SK-N-SH treated with all-trans-retinoic acid at 6 μM for 48 hours (cell line): ENCODE results near the gene ZNF503.
A peak's percentile ranks its signal among the peaks of the same experiment; 100 is the strongest.

Experiments used
- ATAC-seq: fragments of 200-7000 bp; cut with Tn5 transposase; 3 replicates; pipeline ENCODE4 v1.9.1; 2020; ENCODE audit warnings: mild to moderate bottlenecking, moderate library complexity
- ARNTL ChIP-seq: fragments of 450-650 bp; formaldehyde crosslinking; IDR thresholded peaks from 2 replicates; pipeline ENCODE4 v1.5.0; 2020; ENCODE audit warnings: low read depth, mild to moderate bottlenecking, moderate library complexity, borderline replicate concordance
- BACH2 ChIP-seq: fragments of 250-450 bp; sonication (Bioruptor Pico); IDR thresholded peaks from 2 replicates; pipeline ENCODE4 v1.9.0; 2021; ENCODE audit warnings: mild to moderate bottlenecking, borderline replicate concordance
- CSDC2 ChIP-seq: fragments of 250-450 bp; sonication (Bioruptor Pico); IDR thresholded peaks from 2 replicates; pipeline ENCODE4 v1.5.0; 2020; ENCODE audit warnings: mild to moderate bottlenecking, moderate library complexity
- ESRRG ChIP-seq: fragments of 250-450 bp; sonication (Bioruptor Pico); IDR thresholded peaks from 2 replicates; pipeline ENCODE4 v1.6.1; 2021; ENCODE audit warnings: mild to moderate bottlenecking
- GLIS3 ChIP-seq: fragments of 250-450 bp; sonication (Bioruptor Pico); IDR thresholded peaks from 2 replicates; pipeline ENCODE4 v1.5.0; 2020; ENCODE audit warnings: mild to moderate bottlenecking, moderate library complexity
- ISL1 ChIP-seq: fragments of 250-450 bp; sonication (Bioruptor Pico); IDR thresholded peaks from 2 replicates; pipeline ENCODE4 v2.1.2; 2022; ENCODE audit warnings: mild to moderate bottlenecking, moderate library complexity
- OSR1 ChIP-seq: fragments of 250-450 bp; sonication (Bioruptor Pico); IDR thresholded peaks from 2 replicates; pipeline ENCODE4 v1.8.0; 2022; ENCODE audit warnings: moderate library complexity, mild to moderate bottlenecking, inconsistent platforms
- PPARA ChIP-seq: fragments of 250-450 bp; sonication (Bioruptor Pico); IDR thresholded peaks from 2 replicates; pipeline ENCODE4 v1.5.0; 2020; ENCODE audit warnings: mild to moderate bottlenecking, borderline replicate concordance
- TCF4 ChIP-seq: fragments of 250-450 bp; sonication (Bioruptor Pico); IDR thresholded peaks from 2 replicates; pipeline ENCODE4 v1.8.0; 2021; ENCODE audit warnings: mild to moderate bottlenecking, moderate library complexity, borderline replicate concordance
- ZC3H10 ChIP-seq: fragments of 250-450 bp; sonication (Bioruptor Pico); IDR thresholded peaks from 2 replicates; pipeline ENCODE4 v1.5.1; 2021; ENCODE audit warnings: mild to moderate bottlenecking, moderate library complexity
- ZFP3 ChIP-seq: fragments of 250-450 bp; sonication (Bioruptor Pico); IDR thresholded peaks from 2 replicates; pipeline ENCODE4 v1.5.0; 2020; ENCODE audit warnings: mild to moderate bottlenecking, moderate library complexity
- ZFP30 ChIP-seq: fragments of 450-650 bp; formaldehyde crosslinking; IDR thresholded peaks from 2 replicates; pipeline ENCODE4 v1.5.0; 2022; ENCODE audit warnings: mild to moderate bottlenecking, moderate library complexity
- ZNF565 ChIP-seq: fragments of 450-650 bp; formaldehyde crosslinking; conservative IDR thresholded peaks from 2 replicates; pipeline ENCODE4 v1.5.0; 2020; ENCODE audit warnings: low read depth, mild to moderate bottlenecking, moderate library complexity
- ZNF70 ChIP-seq: fragments of 450-650 bp; formaldehyde crosslinking; IDR thresholded peaks from 2 replicates; pipeline ENCODE4 v1.5.0; 2020; ENCODE audit warnings: mild to moderate bottlenecking, moderate library complexity
- ZNF8 ChIP-seq: fragments of 450-650 bp; formaldehyde crosslinking; IDR thresholded peaks from 2 replicates; pipeline ENCODE4 v1.5.0; 2020; ENCODE audit warnings: mild to moderate bottlenecking, moderate library complexity
- TF ChIP-seq, protein P1 (sequence below): fragments of 250-450 bp; sonication (Bioruptor Pico); IDR thresholded peaks from 2 replicates; pipeline ENCODE4 v1.5.1; 2020; ENCODE audit warnings: low read depth, mild to moderate bottlenecking, moderate library complexity
- TF ChIP-seq, protein P2 (sequence below): fragments of 250-450 bp; sonication (Bioruptor Pico); IDR thresholded peaks from 2 replicates; pipeline ENCODE4 v1.5.0; 2020; ENCODE audit warnings: mild to moderate bottlenecking, moderate library complexity
- TF ChIP-seq, protein P3 (sequence below): fragments of 250-450 bp; sonication (Bioruptor Pico); IDR thresholded peaks from 2 replicates; pipeline ENCODE4 v1.8.0; 2020; ENCODE audit warnings: mild to moderate bottlenecking, moderate library complexity, borderline replicate concordance
- TF ChIP-seq, protein P4 (sequence below): fragments of 250-450 bp; sonication (Bioruptor Pico); IDR thresholded peaks from 2 replicates; pipeline ENCODE4 v1.5.1; 2021; ENCODE audit warnings: mild to moderate bottlenecking, moderate library complexity

ZNF503 gene

DNA sequence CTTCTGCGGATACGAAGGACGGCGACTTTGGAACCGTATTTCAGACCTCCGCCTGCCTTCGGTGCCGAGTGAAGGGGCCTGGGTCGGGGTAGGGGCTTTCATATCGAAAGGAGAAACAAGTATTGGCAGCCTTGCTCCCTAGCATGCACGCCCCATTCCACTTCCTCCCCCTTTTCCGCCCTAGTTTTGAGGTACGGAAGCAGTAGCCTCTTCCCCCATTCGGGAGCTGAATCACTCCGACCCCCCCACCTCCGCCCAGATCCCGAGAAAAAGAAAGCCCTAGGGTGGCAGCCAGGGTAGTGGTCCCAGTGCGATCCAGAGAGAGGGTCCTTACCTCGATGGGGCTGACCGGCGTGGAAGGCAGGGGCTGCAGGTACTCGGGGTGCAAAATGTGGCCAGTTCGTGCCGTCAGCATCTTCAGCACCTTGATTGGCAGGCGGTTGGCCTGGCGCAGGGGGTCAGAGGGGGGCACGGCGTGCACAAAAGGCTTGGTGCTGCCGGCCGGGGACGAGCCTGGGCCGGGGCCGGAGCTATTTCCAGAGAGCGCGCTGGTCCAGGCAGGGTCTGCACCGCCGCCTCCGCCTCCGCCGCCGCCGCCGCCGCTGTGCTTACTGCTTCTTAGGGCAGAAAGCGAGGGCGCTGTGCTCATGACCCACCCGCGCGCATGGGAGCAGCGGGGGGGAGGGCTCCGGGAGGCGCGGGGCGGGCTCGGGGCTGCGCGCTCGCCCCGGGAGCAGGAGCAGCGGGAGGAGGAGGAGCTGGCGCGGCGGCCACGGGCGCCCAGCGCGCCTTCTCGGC lies 594 bp downstream of the ZNF503 start:
- TF ChIP-seq ZNF70 (CRISPR knock-in tag) (no peak), ZFP3 (no peak), ARNTL (CRISPR knock-in tag) (no peak), ZC3H10 (CRISPR knock-in tag) (no peak), ESRRG (no peak), BACH2 (CRISPR knock-in tag) (no peak), ZNF565 (no peak), TCF4 (CRISPR knock-in tag) (no peak), ISL1 (no peak), ZNF8 (CRISPR knock-in tag) (no peak)
- TF ChIP-seq, protein P1, sequence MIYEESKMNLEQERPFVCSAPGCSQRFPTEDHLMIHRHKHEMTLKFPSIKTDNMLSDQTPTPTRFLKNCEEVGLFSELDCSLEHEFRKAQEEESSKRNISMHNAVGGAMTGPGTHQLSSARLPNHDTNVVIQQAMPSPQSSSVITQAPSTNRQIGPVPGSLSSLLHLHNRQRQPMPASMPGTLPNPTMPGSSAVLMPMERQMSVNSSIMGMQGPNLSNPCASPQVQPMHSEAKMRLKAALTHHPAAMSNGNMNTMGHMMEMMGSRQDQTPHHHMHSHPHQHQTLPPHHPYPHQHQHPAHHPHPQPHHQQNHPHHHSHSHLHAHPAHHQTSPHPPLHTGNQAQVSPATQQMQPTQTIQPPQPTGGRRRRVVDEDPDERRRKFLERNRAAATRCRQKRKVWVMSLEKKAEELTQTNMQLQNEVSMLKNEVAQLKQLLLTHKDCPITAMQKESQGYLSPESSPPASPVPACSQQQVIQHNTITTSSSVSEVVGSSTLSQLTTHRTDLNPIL (CRISPR knock-in tag): no peak
- TF ChIP-seq, protein P2, sequence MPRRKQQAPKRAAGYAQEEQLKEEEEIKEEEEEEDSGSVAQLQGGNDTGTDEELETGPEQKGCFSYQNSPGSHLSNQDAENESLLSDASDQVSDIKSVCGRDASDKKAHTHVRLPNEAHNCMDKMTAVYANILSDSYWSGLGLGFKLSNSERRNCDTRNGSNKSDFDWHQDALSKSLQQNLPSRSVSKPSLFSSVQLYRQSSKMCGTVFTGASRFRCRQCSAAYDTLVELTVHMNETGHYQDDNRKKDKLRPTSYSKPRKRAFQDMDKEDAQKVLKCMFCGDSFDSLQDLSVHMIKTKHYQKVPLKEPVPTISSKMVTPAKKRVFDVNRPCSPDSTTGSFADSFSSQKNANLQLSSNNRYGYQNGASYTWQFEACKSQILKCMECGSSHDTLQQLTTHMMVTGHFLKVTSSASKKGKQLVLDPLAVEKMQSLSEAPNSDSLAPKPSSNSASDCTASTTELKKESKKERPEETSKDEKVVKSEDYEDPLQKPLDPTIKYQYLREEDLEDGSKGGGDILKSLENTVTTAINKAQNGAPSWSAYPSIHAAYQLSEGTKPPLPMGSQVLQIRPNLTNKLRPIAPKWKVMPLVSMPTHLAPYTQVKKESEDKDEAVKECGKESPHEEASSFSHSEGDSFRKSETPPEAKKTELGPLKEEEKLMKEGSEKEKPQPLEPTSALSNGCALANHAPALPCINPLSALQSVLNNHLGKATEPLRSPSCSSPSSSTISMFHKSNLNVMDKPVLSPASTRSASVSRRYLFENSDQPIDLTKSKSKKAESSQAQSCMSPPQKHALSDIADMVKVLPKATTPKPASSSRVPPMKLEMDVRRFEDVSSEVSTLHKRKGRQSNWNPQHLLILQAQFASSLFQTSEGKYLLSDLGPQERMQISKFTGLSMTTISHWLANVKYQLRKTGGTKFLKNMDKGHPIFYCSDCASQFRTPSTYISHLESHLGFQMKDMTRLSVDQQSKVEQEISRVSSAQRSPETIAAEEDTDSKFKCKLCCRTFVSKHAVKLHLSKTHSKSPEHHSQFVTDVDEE (CRISPR knock-in tag): no peak
- TF ChIP-seq, protein P3, sequence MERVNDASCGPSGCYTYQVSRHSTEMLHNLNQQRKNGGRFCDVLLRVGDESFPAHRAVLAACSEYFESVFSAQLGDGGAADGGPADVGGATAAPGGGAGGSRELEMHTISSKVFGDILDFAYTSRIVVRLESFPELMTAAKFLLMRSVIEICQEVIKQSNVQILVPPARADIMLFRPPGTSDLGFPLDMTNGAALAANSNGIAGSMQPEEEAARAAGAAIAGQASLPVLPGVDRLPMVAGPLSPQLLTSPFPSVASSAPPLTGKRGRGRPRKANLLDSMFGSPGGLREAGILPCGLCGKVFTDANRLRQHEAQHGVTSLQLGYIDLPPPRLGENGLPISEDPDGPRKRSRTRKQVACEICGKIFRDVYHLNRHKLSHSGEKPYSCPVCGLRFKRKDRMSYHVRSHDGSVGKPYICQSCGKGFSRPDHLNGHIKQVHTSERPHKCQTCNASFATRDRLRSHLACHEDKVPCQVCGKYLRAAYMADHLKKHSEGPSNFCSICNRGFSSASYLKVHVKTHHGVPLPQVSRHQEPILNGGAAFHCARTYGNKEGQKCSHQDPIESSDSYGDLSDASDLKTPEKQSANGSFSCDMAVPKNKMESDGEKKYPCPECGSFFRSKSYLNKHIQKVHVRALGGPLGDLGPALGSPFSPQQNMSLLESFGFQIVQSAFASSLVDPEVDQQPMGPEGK (CRISPR knock-in tag): no peak
- ATAC-seq: peak; percentile 6

DNA sequence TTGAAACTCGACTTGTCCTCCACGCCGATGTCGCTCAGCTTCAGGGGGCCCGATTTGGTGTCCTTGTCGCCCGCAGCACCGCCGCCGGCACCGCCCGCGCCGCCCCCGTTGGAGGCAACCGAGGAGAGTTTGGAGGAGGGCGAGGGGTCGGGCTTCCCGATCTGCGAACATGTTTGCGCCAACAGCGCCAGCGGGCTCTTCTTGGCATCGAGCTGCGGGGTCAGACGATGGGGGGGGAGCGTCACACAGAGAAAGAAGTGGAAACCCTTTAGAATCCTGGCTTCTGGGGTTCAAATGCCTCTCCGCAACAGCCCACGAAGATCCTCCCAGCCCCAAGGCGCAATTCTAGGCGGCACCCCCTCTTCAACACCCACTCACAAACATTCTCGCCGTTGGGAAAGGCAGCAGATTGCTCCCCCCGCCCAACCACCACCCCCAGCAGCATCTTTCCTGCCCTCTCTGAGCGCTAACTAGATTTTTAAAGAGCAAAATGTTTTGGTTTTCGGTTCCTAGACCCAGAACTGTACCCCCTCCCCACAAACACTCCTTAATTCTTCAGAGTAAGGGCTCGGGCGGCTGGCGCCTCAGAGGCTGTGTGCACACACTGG lies 1.3 kb downstream of the ZNF503 start:
- ATAC-seq: no peak
- TF ChIP-seq PPARA: no peak
- no peak for TF ChIP-seq ZFP30 (CRISPR knock-in tag)
- no peak for TF ChIP-seq ZFP3
- no peak for TF ChIP-seq OSR1
- no peak for TF ChIP-seq CSDC2
- no peak for TF ChIP-seq ISL1
- TF ChIP-seq ZNF565: no peak
- TF ChIP-seq ZC3H10 (CRISPR knock-in tag): no peak
- no peak for TF ChIP-seq GLIS3 (CRISPR knock-in tag)
- TF ChIP-seq, protein P4, sequence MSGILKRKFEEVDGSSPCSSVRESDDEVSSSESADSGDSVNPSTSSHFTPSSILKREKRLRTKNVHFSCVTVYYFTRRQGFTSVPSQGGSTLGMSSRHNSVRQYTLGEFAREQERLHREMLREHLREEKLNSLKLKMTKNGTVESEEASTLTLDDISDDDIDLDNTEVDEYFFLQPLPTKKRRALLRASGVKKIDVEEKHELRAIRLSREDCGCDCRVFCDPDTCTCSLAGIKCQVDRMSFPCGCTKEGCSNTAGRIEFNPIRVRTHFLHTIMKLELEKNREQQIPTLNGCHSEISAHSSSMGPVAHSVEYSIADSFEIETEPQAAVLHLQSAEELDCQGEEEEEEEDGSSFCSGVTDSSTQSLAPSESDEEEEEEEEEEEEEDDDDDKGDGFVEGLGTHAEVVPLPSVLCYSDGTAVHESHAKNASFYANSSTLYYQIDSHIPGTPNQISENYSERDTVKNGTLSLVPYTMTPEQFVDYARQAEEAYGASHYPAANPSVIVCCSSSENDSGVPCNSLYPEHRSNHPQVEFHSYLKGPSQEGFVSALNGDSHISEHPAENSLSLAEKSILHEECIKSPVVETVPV (CRISPR knock-in tag): no peak
- no peak for TF ChIP-seq BACH2 (CRISPR knock-in tag)
- no peak for TF ChIP-seq ZNF8 (CRISPR knock-in tag)
- TF ChIP-seq, protein P3 (CRISPR knock-in tag): no peak

DNA sequence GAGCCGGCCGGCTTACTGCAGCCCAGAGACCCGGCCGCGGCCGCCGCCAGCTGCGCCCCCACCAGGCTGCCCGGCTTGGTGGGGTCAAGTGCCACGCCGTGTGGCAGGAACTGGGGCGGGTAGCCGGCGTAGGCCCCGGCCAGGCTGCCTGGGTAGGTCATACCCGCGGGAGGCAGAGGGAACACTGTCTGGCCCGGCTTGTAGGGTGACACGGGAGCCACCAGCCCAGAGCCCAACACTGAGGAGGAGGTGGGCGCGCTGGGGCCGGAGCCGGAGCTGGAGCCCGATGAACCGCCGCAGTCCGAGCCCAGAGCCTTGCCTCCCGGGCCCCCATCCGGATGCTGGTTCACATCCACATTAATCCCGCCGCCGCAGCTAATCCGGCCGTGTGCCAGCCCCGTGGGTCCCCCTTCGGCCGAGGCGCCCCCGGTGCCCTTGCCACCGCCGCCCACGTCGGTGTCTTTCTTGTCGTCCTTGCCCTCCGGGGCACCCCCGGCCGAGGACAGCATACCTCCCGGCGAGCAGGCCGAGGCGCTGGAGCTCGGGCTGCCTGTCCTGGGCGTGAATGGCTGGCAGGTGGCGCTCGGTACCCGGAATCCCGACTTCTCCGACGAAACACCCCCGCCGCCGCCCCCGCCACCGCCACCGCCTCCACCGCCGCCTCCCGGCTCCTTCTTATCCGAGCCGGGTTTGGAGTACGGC lies 2.0 kb downstream of the ZNF503 start:
- ATAC-seq: peak; percentile 8; the same call in 2 of the 3 replicates
- TF ChIP-seq TCF4 (CRISPR knock-in tag) (no peak), PPARA (no peak)
